ENCODE measurements around the gene CUL5.
"Not testable (repeated sequence)": the region's sequence is repeated elsewhere in the genome, so short reads cannot be mapped to it uniquely, and the experiment has no call there.

Gene CUL5

GRCh38 chr11:108084811-108085210 lies 76.1 kb downstream of the CUL5 start:
- Histone ChIP-seq H3K27ac (ENCODE audit: low read length) (no peak overlapping the region), H3K36me3 (ENCODE audit: control insufficient read depth, low read depth, low read length) (peaks cover 17% of the 10 kb centered on the region), H3K4me3 (ENCODE audit: low read length) (no peak overlapping the region), H3K9ac (ENCODE audit: low read length) (no peak overlapping the region), H3K4me1 (ENCODE audit: control insufficient read depth, low read depth, low read length) (no peaks in the 10 kb centered on the region), H3K27me3 (ENCODE audit: control insufficient read depth, insufficient read depth, low read length) (no peaks in the 10 kb centered on the region), H3K9me3 (ENCODE audit: control insufficient read depth, low read depth, low read length) (no peaks in the 10 kb centered on the region)

GRCh38 chr11:108085672-108086071 lies 77.0 kb downstream of the CUL5 start:
- no peaks in the 10 kb centered on the region for H3K27me3 ChIP-seq (ENCODE audit: control insufficient read depth, insufficient read depth, low read length)
- no peaks in the 10 kb centered on the region for H3K4me1 ChIP-seq (ENCODE audit: control insufficient read depth, low read depth, low read length)
- no peak overlapping the region for H3K27ac ChIP-seq (ENCODE audit: low read length)
- H3K4me3 ChIP-seq (ENCODE audit: low read length), result no peak overlapping the region
- peaks cover 17% of the 10 kb centered on the region for H3K36me3 ChIP-seq (ENCODE audit: control insufficient read depth, low read depth, low read length)
- H3K9me3 ChIP-seq (ENCODE audit: control insufficient read depth, low read depth, low read length), result no peaks in the 10 kb centered on the region
- H3K9ac ChIP-seq (ENCODE audit: low read length), result no peak overlapping the region

- H3K9me3 ChIP-seq (ENCODE audit: control insufficient read depth, low read depth, low read length), result no peaks in the 10 kb centered on the region
- no peak overlapping the region for H3K4me3 ChIP-seq (ENCODE audit: low read length)
- no peaks in the 10 kb centered on the region for H3K4me1 ChIP-seq (ENCODE audit: control insufficient read depth, low read depth, low read length)
- H3K27me3 ChIP-seq (ENCODE audit: control insufficient read depth, insufficient read depth, low read length), result no peaks in the 10 kb centered on the region
- H3K36me3 ChIP-seq (ENCODE audit: control insufficient read depth, low read depth, low read length), result peaks cover 26% of the 10 kb centered on the region
- no peak overlapping the region for H3K9ac ChIP-seq (ENCODE audit: low read length)
- no peak overlapping the region for H3K27ac ChIP-seq (ENCODE audit: low read length)
Observed at GRCh38 chr11:108092134-108092533, 83.4 kb downstream of the CUL5 start.

- no peaks in the 10 kb centered on the region for H3K4me1 ChIP-seq (ENCODE audit: control insufficient read depth, low read depth, low read length)
- peaks cover 35% of the 10 kb centered on the region for H3K36me3 ChIP-seq (ENCODE audit: control insufficient read depth, low read depth, low read length)
- H3K4me3 ChIP-seq (ENCODE audit: low read length), result no peak overlapping the region
- H3K9me3 ChIP-seq (ENCODE audit: control insufficient read depth, low read depth, low read length), result no peaks in the 10 kb centered on the region
- no peak overlapping the region for H3K27ac ChIP-seq (ENCODE audit: low read length)
- H3K27me3 ChIP-seq (ENCODE audit: control insufficient read depth, insufficient read depth, low read length), result no peaks in the 10 kb centered on the region
- no peak overlapping the region for H3K9ac ChIP-seq (ENCODE audit: low read length)
Observed at GRCh38 chr11:108093128-108093904, 84.6 kb downstream of the CUL5 start.

- H3K36me3 ChIP-seq (ENCODE audit: control insufficient read depth, low read depth, low read length), result peaks cover 39% of the 10 kb centered on the region
- no peak overlapping the region for H3K4me3 ChIP-seq (ENCODE audit: low read length)
- no peaks in the 10 kb centered on the region for H3K27me3 ChIP-seq (ENCODE audit: control insufficient read depth, insufficient read depth, low read length)
- no peaks in the 10 kb centered on the region for H3K9me3 ChIP-seq (ENCODE audit: control insufficient read depth, low read depth, low read length)
- no peak overlapping the region for H3K27ac ChIP-seq (ENCODE audit: low read length)
- H3K4me1 ChIP-seq (ENCODE audit: control insufficient read depth, low read depth, low read length), result no peaks in the 10 kb centered on the region
- no peak overlapping the region for H3K9ac ChIP-seq (ENCODE audit: low read length)
Observed at GRCh38 chr11:108097179-108097578, 88.5 kb downstream of the CUL5 start.

GRCh38 chr11:108101090-108101775 lies 92.5 kb downstream of the CUL5 start:
- no peak overlapping the region for H3K9ac ChIP-seq (ENCODE audit: low read length)
- H3K9me3 ChIP-seq (ENCODE audit: control insufficient read depth, low read depth, low read length), result no peaks in the 10 kb centered on the region
- H3K4me1 ChIP-seq (ENCODE audit: control insufficient read depth, low read depth, low read length), result no peaks in the 10 kb centered on the region
- peaks cover 39% of the 10 kb centered on the region for H3K36me3 ChIP-seq (ENCODE audit: control insufficient read depth, low read depth, low read length)
- H3K27me3 ChIP-seq (ENCODE audit: control insufficient read depth, insufficient read depth, low read length), result no peaks in the 10 kb centered on the region
- no peak overlapping the region for H3K4me3 ChIP-seq (ENCODE audit: low read length)
- no peak overlapping the region for H3K27ac ChIP-seq (ENCODE audit: low read length)

GRCh38 chr11:108111126-108111525 lies 102.4 kb downstream of the CUL5 start:
- Histone ChIP-seq H3K27me3 (ENCODE audit: control insufficient read depth, insufficient read depth, low read length) (no peaks in the 10 kb centered on the region), H3K36me3 (ENCODE audit: control insufficient read depth, low read depth, low read length) (no peaks in the 10 kb centered on the region), H3K4me3 (ENCODE audit: low read length) (no peak overlapping the region), H3K9ac (ENCODE audit: low read length) (no peak overlapping the region), H3K4me1 (ENCODE audit: control insufficient read depth, low read depth, low read length) (no peaks in the 10 kb centered on the region), H3K27ac (ENCODE audit: low read length) (no peak overlapping the region), H3K9me3 (ENCODE audit: control insufficient read depth, low read depth, low read length) (no peaks in the 10 kb centered on the region)

- no peaks in the 10 kb centered on the region for H3K9me3 ChIP-seq (ENCODE audit: control insufficient read depth, low read depth, low read length)
- H3K27me3 ChIP-seq (ENCODE audit: control insufficient read depth, insufficient read depth, low read length), result no peaks in the 10 kb centered on the region
- no peak overlapping the region for H3K9ac ChIP-seq (ENCODE audit: low read length)
- H3K36me3 ChIP-seq (ENCODE audit: control insufficient read depth, low read depth, low read length), result no peaks in the 10 kb centered on the region
- no peak overlapping the region for H3K4me3 ChIP-seq (ENCODE audit: low read length)
- no peak overlapping the region for H3K27ac ChIP-seq (ENCODE audit: low read length)
- no peaks in the 10 kb centered on the region for H3K4me1 ChIP-seq (ENCODE audit: control insufficient read depth, low read depth, low read length)
Observed at GRCh38 chr11:108112057-108112456, 103.4 kb downstream of the CUL5 start.

- no peaks in the 10 kb centered on the region for H3K4me1 ChIP-seq (ENCODE audit: control insufficient read depth, low read depth, low read length)
- no peaks in the 10 kb centered on the region for H3K9me3 ChIP-seq (ENCODE audit: control insufficient read depth, low read depth, low read length)
- H3K9ac ChIP-seq (ENCODE audit: low read length), result no peak overlapping the region
- H3K27me3 ChIP-seq (ENCODE audit: control insufficient read depth, insufficient read depth, low read length), result no peaks in the 10 kb centered on the region
- no peak overlapping the region for H3K4me3 ChIP-seq (ENCODE audit: low read length)
- H3K36me3 ChIP-seq (ENCODE audit: control insufficient read depth, low read depth, low read length), result no peaks in the 10 kb centered on the region
- H3K27ac ChIP-seq (ENCODE audit: low read length), result no peak overlapping the region
Observed at GRCh38 chr11:108115500-108116140, 106.9 kb downstream of the CUL5 start.

- Histone ChIP-seq H3K36me3 (ENCODE audit: control insufficient read depth, low read depth, low read length) (no peaks in the 10 kb centered on the region), H3K9me3 (ENCODE audit: control insufficient read depth, low read depth, low read length) (no peaks in the 10 kb centered on the region), H3K4me3 (ENCODE audit: low read length) (no peak overlapping the region), H3K4me1 (ENCODE audit: control insufficient read depth, low read depth, low read length) (peaks cover 9% of the 10 kb centered on the region), H3K27me3 (ENCODE audit: control insufficient read depth, insufficient read depth, low read length) (peaks cover 11% of the 10 kb centered on the region), H3K9ac (ENCODE audit: low read length) (no peak overlapping the region), H3K27ac (ENCODE audit: low read length) (no peak overlapping the region)
Observed at GRCh38 chr11:108117746-108118371, 109.2 kb downstream of the CUL5 start.

- not testable (repeated sequence) for H3K9ac ChIP-seq (ENCODE audit: low read length); H3K27ac ChIP-seq (ENCODE audit: low read length)
Observed at GRCh38 chr11:108120936-108121273, 112.2 kb downstream of the CUL5 start.

More at GRCh38 chr11:108120936-108121273, 112.2 kb downstream of the CUL5 start:
- H3K9me3 ChIP-seq (ENCODE audit: control insufficient read depth, low read depth, low read length); H3K4me1 ChIP-seq (ENCODE audit: control insufficient read depth, low read depth, low read length); H3K36me3 ChIP-seq (ENCODE audit: control insufficient read depth, low read depth, low read length): not testable (repeated sequence)
- peaks cover 11% of the 10 kb centered on the region for H3K27me3 ChIP-seq (ENCODE audit: control insufficient read depth, insufficient read depth, low read length)
- peak overlapping the region; percentile 87 for H3K4me3 ChIP-seq (ENCODE audit: low read length)

All from iPS-18a (cell line).